ENCODE results near the gene HHIP.

DNA sequence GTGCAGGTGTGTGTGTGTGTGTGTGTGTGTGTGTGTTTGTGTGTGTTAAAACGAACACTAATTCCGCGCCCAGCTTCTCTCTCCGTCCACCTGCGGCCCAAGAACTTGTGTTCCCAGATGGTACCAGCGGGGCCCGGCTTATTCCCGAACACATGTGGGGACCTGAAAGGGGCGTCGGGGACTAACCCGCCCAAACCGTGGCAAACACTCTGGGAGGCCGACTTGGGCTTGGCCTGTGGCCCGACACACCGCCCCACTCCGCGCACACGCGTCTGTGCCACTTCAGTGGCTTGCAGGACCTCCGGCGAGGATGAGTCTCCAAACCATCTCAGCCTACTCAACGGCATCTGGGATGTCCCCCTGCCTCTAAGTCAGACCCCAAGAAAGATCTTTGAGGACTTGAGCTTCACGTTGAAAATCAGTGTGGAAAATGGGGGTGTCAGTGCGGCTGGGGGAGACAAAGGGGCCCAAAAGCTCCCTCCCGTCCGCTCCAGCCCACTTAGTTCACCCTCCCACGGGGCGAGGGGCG, 790 bp upstream of the HHIP start:
- TF ChIP-seq, protein P1, sequence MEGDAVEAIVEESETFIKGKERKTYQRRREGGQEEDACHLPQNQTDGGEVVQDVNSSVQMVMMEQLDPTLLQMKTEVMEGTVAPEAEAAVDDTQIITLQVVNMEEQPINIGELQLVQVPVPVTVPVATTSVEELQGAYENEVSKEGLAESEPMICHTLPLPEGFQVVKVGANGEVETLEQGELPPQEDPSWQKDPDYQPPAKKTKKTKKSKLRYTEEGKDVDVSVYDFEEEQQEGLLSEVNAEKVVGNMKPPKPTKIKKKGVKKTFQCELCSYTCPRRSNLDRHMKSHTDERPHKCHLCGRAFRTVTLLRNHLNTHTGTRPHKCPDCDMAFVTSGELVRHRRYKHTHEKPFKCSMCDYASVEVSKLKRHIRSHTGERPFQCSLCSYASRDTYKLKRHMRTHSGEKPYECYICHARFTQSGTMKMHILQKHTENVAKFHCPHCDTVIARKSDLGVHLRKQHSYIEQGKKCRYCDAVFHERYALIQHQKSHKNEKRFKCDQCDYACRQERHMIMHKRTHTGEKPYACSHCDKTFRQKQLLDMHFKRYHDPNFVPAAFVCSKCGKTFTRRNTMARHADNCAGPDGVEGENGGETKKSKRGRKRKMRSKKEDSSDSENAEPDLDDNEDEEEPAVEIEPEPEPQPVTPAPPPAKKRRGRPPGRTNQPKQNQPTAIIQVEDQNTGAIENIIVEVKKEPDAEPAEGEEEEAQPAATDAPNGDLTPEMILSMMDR (IDR thresholded peaks at IDR 0.05) = no peak
- TF ChIP-seq EZH2phosphoT487 (IDR thresholded peaks at IDR 0.05) = no peak

Measured in neural progenitor cell (in vitro differentiated cells).